K562 (cell line): ENCODE data around the gene ZNF692. TPM values are rescaled to one million over a fixed set of nuclear protein-coding genes. Genes with fewer than 3 reads are reported as not detected.

Source experiments
- BHLHE40 ChIP-seq: IDR thresholded peaks from 2 replicates; pipeline ENCODE4 v1.6.1; 2011; ENCODE audit warnings: low read length, improper control_type of control experiment
- CUX1 ChIP-seq: fragments of 200-800 bp; sonication (Bioruptor generic); IDR thresholded peaks from 2 replicates; pipeline ENCODE4 v1.6.1; 2016; ENCODE audit warnings: missing genetic modification characterization, missing compliant biosample characterization
- DIDO1 ChIP-seq: fragments of 450-650 bp; IDR thresholded peaks from 2 replicates; pipeline ENCODE4 v1.6.1; 2016; ENCODE audit warnings: low read depth, missing biosample characterization, missing genetic modification characterization
- KLF1 ChIP-seq: fragments of 450-650 bp; IDR thresholded peaks from 2 replicates; pipeline ENCODE4 v1.6.1; 2016; ENCODE audit warnings: missing genetic modification characterization, missing compliant biosample characterization
- NFE2L1 ChIP-seq: fragments of 450-650 bp; IDR thresholded peaks from 2 replicates; pipeline ENCODE4 v1.6.1; 2016; ENCODE audit warnings: missing genetic modification characterization, low read depth, mild to moderate bottlenecking, missing compliant biosample characterization, moderate library complexity, borderline replicate concordance
- SAP30 ChIP-seq: fragments of 200-600 bp; sonication (generic); IDR thresholded peaks from 2 replicates; pipeline ENCODE4 v1.6.1; 2012; ENCODE audit warnings: borderline replicate concordance, low read depth, mild to moderate bottlenecking, moderate library complexity, low read length, control low read depth, inconsistent platforms; ENCODE audit not compliant: insufficient read depth, poor library complexity, severe bottlenecking
- SFPQ ChIP-seq: fragments of 200-400 bp; formaldehyde crosslinking; IDR thresholded peaks from 2 replicates; pipeline ENCODE4 v1.6.1; 2017; ENCODE audit warnings: mild to moderate bottlenecking, low read depth, low read length, moderate library complexity
- SMAD3 ChIP-seq: fragments of 450-650 bp; formaldehyde crosslinking; conservative IDR thresholded peaks from 2 replicates; pipeline ENCODE4 v1.4.0; 2020; ENCODE audit warnings: mild to moderate bottlenecking
- SMARCE1 ChIP-seq: fragments of 450-650 bp; IDR thresholded peaks from 2 replicates; pipeline ENCODE4 v1.7.1; 2016; ENCODE audit warnings: mild to moderate bottlenecking
- TFAP4 ChIP-seq: sonication (generic); formaldehyde crosslinking; IDR thresholded peaks from 2 replicates; pipeline ENCODE4 v1.8.0; 2022; ENCODE audit warnings: missing genetic modification reagents, mild to moderate bottlenecking, moderate library complexity, borderline replicate concordance
- ZC3H11A ChIP-seq: IDR thresholded peaks from 2 replicates; pipeline ENCODE4 v1.6.1; 2012; ENCODE audit warnings: low read depth, low read length, improper control_type of control experiment
- ZKSCAN8 ChIP-seq: fragments of 200-800 bp; sonication (Bioruptor generic); IDR thresholded peaks from 2 replicates; pipeline ENCODE4 v1.6.1; 2016; ENCODE audit warnings: missing genetic modification characterization, missing compliant biosample characterization
- ZNF311 ChIP-seq: fragments of 250-450 bp; sonication (Bioruptor Pico); IDR thresholded peaks from 2 replicates; pipeline ENCODE4 v1.4.0; 2020; ENCODE audit warnings: mild to moderate bottlenecking, moderate library complexity
- ZNF583 ChIP-seq: fragments of 250-450 bp; sonication (Bioruptor Pico); IDR thresholded peaks from 2 replicates; pipeline ENCODE4 v1.4.0; 2020
- ZNF592 ChIP-seq: fragments of 450-650 bp; IDR thresholded peaks from 2 replicates; pipeline ENCODE4 v1.6.1; 2017; ENCODE audit warnings: antibody characterized with exemption, mild to moderate bottlenecking
- polyA plus RNA-seq, 8 experiments: library from polyadenylated mRNA; depleted of rRNA in 4 of 8; stranded (reverse) in 5 of 8; unstranded in 3 of 8; fragments of >200 nt; fragmentation: Nextera tagmentation in 2 of 8; fragmentation: Illumina TruSeq in 1 of 8; extraction: Ambion mirVana in 2 of 8; extraction: Trizol in 1 of 8; gene quantifications; 2 replicates each; pipeline versions ENCODE4 v1.2.1 to v1.2.3, GENCODE V29; 2011 to 2014; ENCODE audit warnings: inconsistent platforms in 1 of 8, missing spikeins in 1 of 8
- total RNA-seq, 7 experiments: library from RNA; depleted of rRNA in 6 of 7; stranded (reverse); fragments of >200 nt in 6 of 7; fragmentation: Illumina TruSeq in 2 of 7; extraction: Trizol in 2 of 7; gene quantifications; 2 replicates each; pipeline versions ENCODE4 v1.2.1 to v1.2.3, GENCODE V29; 2011 to 2021; ENCODE audit warnings: low replicate concordance in 1 of 7

The ZNF692 gene
- total and polyA plus RNA-seq, 9 of the 15 experiments (the other 6 are each of a cell fraction or from before 2014, with no cell fraction given): 8.4 to 143 (median 55.9) TPM

- TF ChIP-seq ZNF592 (peak; percentile 49; the same call in 1 of the 2 replicates), TFAP4 (CRISPR knock-in tag) (0 out of 2 replicates have a peak, but pooled peaks have one; percentile 12), CUX1 (no peak), ZNF583 (CRISPR knock-in tag) (no peak), ZKSCAN8 (CRISPR knock-in tag) (no peak), KLF1 (tag) (no peak), SFPQ (no peak), BHLHE40 (no peak), NFE2L1 (tag) (no peak), SMARCE1 (0 out of 2 replicates have a peak, but pooled peaks have one; percentile 13), SAP30 (no peak), DIDO1 (tag) (no peak), ZC3H11A (no peak), ZNF311 (CRISPR knock-in tag) (0 out of 2 replicates have a peak, but pooled peaks have one; percentile 47), SMAD3 (CRISPR knock-in tag) (no peak)
Measured at GRCh38 chr1:248886237-248886895, 27.5 kb upstream of the ZNF692 start (continued).
